ENCODE measurements around the gene CCL17.

DNA sequence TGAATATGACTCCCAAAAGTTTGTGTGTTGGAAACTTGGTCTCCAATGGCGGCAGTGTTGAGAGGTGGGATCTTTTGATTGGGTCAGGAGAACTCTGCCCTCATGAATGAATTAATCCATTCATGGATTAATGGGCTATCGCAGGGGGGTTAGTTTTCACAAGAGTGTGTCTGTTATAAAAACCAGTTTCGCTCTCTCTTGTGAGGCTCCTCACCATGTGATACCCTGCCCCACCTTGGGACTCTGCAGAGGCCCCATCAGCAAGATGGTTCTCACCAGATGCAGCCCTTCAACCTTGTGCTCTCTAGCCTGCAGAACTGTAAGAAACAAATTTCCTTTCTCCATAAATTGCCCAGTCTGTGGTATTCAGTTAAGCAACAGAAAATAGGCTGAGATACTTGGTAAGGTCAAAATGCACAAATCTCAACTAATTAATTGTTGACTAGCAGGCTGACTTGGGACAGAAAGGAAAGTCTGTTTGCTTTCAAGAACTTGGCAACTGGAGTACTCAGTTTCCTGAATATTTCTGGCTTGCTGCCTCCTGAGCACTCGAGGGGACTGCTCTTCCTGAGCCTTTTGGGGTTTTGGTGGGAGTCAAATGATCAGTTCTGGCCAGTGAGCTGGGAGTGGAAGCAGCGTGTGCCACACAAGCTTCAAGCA is 13.8 kb upstream of the CCL17 start:
- TF ChIP-seq CTCF (conservative IDR thresholded peaks at IDR 0.05 in 1 of 2, IDR thresholded peaks at IDR 0.05 in 1 of 2; ENCODE audit: extremely low read depth in 1 of 2, insufficient read depth in 1 of 2, low read depth in 1 of 2, low read length in 2 of 2) (no peak), EZH2 (IDR thresholded peaks at IDR 0.05; ENCODE audit: borderline replicate concordance, low read length) (no peak)

Measured in mammary epithelial cell (primary cell).